A549 (cell line): ENCODE measurements around the gene ELOVL2. TPM values are rescaled to one million over a fixed set of nuclear protein-coding genes. Genes with fewer than 3 reads are reported as not detected.

ENCODE experiments used
- ATAC-seq, 2 experiments: fragments of 200-7000 bp in 1 of 2; fragments of >200 bp in 1 of 2; cut with Nextera tagmentation in 1 of 2; cut with Tn5 transposase in 1 of 2; 3 replicates each; pipeline versions ENCODE4 v1.8.0 to v1.9.1; 2018 to 2020; ENCODE audit warnings: mild to moderate bottlenecking in 1 of 2, moderate library complexity in 1 of 2
- CTCF ChIA-PET: fragments of 300-600 bp; sonication (Branson Sonifier 250); formaldehyde crosslinking; extraction: SDS; loops from one replicate; lab custom pipeline; 2021; ENCODE audit warnings: antibody characterized with exemption, inconsistent platforms; lab: Yijun Ruan, JAX
- POLR2A ChIA-PET: fragments of 350-600 bp; formaldehyde crosslinking; extraction: SDS; loops from one replicate; lab custom pipeline; 2021; ENCODE audit warnings: antibody characterized with exemption, inconsistent platforms; lab: Yijun Ruan, JAX
- DNase-seq, 2 experiments: peaks; one replicate each; pipeline versions ENCODE4 v3.0.0 to v3.0.0-alpha.2; 2011 to 2016; ENCODE audit warnings: low read depth in 1 of 2, low spot score in 1 of 2
- FAIRE-seq: peaks from 2 replicates; lab custom pipeline; 2011; peaks lifted over from hg19 to GRCh38; lab: Jason Lieb, UNC
- H3K27ac ChIP-seq, 2 experiments: fragments of >200 bp; sonication (Bioruptor Twin); formaldehyde crosslinking; 3 replicates each; pipeline ENCODE4 v1.5.1; 2016 to 2017
- H3K4me1 ChIP-seq: fragments of >200 bp; sonication (Bioruptor Twin); formaldehyde crosslinking; 3 replicates; pipeline ENCODE4 v1.6.1; 2016
- H3K4me2 ChIP-seq: fragments of >200 bp; sonication (Bioruptor Twin); formaldehyde crosslinking; 3 replicates; pipeline ENCODE4 v1.6.1; 2016
- H3K4me3 ChIP-seq: fragments of >200 bp; sonication (Bioruptor Twin); formaldehyde crosslinking; 3 replicates; pipeline ENCODE4 v1.5.1; 2016
- H3K9me3 ChIP-seq: fragments of >200 bp; sonication (Bioruptor Twin); formaldehyde crosslinking; 3 replicates; pipeline ENCODE4 v1.6.1; 2016
- BHLHE40 ChIP-seq: IDR thresholded peaks from 2 replicates; pipeline ENCODE4 v1.6.1; 2012; ENCODE audit warnings: low read depth, low read length, inconsistent platforms
- CBX2 ChIP-seq: fragments of 200-600 bp; sonication (generic); IDR thresholded peaks from 2 replicates; pipeline ENCODE4 v1.6.1; 2016; ENCODE audit warnings: low read depth, mild to moderate bottlenecking, borderline replicate concordance
- CBX8 ChIP-seq: fragments of 200-600 bp; sonication (generic); IDR thresholded peaks from 2 replicates; pipeline ENCODE4 v1.6.1; 2016
- EP300 ChIP-seq, 2 experiments: fragments of >200 bp; sonication (Bioruptor Twin); formaldehyde crosslinking; IDR thresholded peaks; 2 replicates in 1 of 2; 3 replicates in 1 of 2; pipeline ENCODE4 v1.6.1; 2016 to 2017
- ESRRA ChIP-seq: fragments of 150-350 bp; IDR thresholded peaks from 2 replicates; pipeline ENCODE4 v1.6.1; 2014; ENCODE audit warnings: mild to moderate bottlenecking, low read length, borderline replicate concordance
- FOSB ChIP-seq: fragments of 250-450 bp; sonication (Bioruptor Pico); IDR thresholded peaks from 2 replicates; pipeline ENCODE4 v1.5.0; 2020; ENCODE audit warnings: mild to moderate bottlenecking, moderate library complexity
- FOSL2 ChIP-seq, 2 experiments: fragments of 450-650 bp in 1 of 2; fragments of >200 bp in 1 of 2; sonication (Bioruptor Twin) in 1 of 2; formaldehyde crosslinking; IDR thresholded peaks; 2 replicates each; pipeline versions ENCODE4 v1.5.0 to v1.6.1; 2016 to 2020; ENCODE audit warnings: mild to moderate bottlenecking in 1 of 2, moderate library complexity in 1 of 2
- GATA3 ChIP-seq: IDR thresholded peaks from 2 replicates; pipeline ENCODE4 v1.6.1; 2012; ENCODE audit warnings: borderline replicate concordance
- HDAC2 ChIP-seq: fragments of 200-600 bp; sonication (generic); IDR thresholded peaks from 2 replicates; pipeline ENCODE4 v1.6.1; 2016
- JUN ChIP-seq, 2 experiments: fragments of >200 bp; sonication (Bioruptor Twin); formaldehyde crosslinking; IDR thresholded peaks; 2 replicates in 1 of 2; 3 replicates in 1 of 2; pipeline ENCODE4 v1.6.1; 2016 to 2017
- KDM5A ChIP-seq: fragments of 200-600 bp; sonication (generic); IDR thresholded peaks from 2 replicates; pipeline ENCODE4 v1.6.1; 2016; ENCODE audit warnings: antibody characterized with exemption, mild to moderate bottlenecking
- MAFK ChIP-seq: fragments of 450-650 bp; IDR thresholded peaks from 2 replicates; pipeline ENCODE4 v1.6.1; 2014; ENCODE audit not compliant: partially characterized antibody
- MYC ChIP-seq: IDR thresholded peaks from 2 replicates; pipeline ENCODE4 v1.6.1; 2012; ENCODE audit warnings: mild to moderate bottlenecking, inconsistent platforms, low read length, improper control_type of control experiment, borderline replicate concordance
- NPAS2 ChIP-seq: fragments of 250-450 bp; sonication (Bioruptor Pico); IDR thresholded peaks from 2 replicates; pipeline ENCODE4 v1.8.0; 2022; ENCODE audit warnings: mild to moderate bottlenecking, moderate library complexity, borderline replicate concordance
- NR3C1 ChIP-seq: fragments of >200 bp; sonication (Bioruptor Twin); formaldehyde crosslinking; IDR thresholded peaks from 3 replicates; pipeline ENCODE4 v1.6.1; 2017
- POLR2A ChIP-seq: IDR thresholded peaks from 2 replicates; pipeline ENCODE4 v1.6.1; 2012; ENCODE audit warnings: mild to moderate bottlenecking, low read length
- POLR2AphosphoS2 ChIP-seq: conservative IDR thresholded peaks from 2 replicates; pipeline ENCODE4 v1.6.1; 2012; ENCODE audit warnings: low read length, improper control_type of control experiment, inconsistent platforms
- RARB ChIP-seq: fragments of 250-450 bp; sonication (Bioruptor Pico); IDR thresholded peaks from 2 replicates; pipeline ENCODE4 v1.8.0; 2021; ENCODE audit warnings: mild to moderate bottlenecking, moderate library complexity
- RCOR1 ChIP-seq: fragments of 150-350 bp; IDR thresholded peaks from 2 replicates; pipeline ENCODE4 v1.6.1; 2014; ENCODE audit warnings: antibody characterized with exemption, low read length, low read depth
- RNF2 ChIP-seq: fragments of 200-600 bp; sonication (generic); IDR thresholded peaks from 2 replicates; pipeline ENCODE4 v1.6.1; 2016; ENCODE audit warnings: low read depth, mild to moderate bottlenecking, antibody characterized with exemption, moderate library complexity, borderline replicate concordance
- SREBF2 ChIP-seq: fragments of 450-650 bp; IDR thresholded peaks from 2 replicates; pipeline ENCODE4 v1.6.1; 2014; ENCODE audit warnings: mild to moderate bottlenecking, moderate library complexity
- ZFP36 ChIP-seq: fragments of 450-650 bp; IDR thresholded peaks from 2 replicates; pipeline ENCODE4 v1.6.1; 2014; ENCODE audit warnings: borderline replicate concordance; ENCODE audit not compliant: partially characterized antibody
- WGBS: methylation state at CpG from one replicate; pipeline ENCODE4 v1.1.6; 2017; ENCODE audit errors: missing lambda C conversion rate; 5-methylcytosine and 5-hydroxymethylcytosine counted together
- polyA plus RNA-seq, 4 experiments: library from polyadenylated mRNA; depleted of rRNA in 3 of 4; stranded (reverse); fragments of >200 nt; fragmentation: RNase III in 1 of 4; extraction: RNeasy Plus Mini Kit Qiagen cat#74134 plus additional on column Dnase treatment in 1 of 4; gene quantifications; 2 replicates in 3 of 4; 3 replicates in 1 of 4; pipeline ENCODE4 v1.2.3, GENCODE V29; 2011 to 2017
- TF ChIP-seq, protein P1 (sequence below): fragments of >200 bp; sonication (Bioruptor Twin); formaldehyde crosslinking; IDR thresholded peaks from 3 replicates; pipeline ENCODE4 v1.5.1; 2016
- TF ChIP-seq, protein P2 (sequence below): IDR thresholded peaks from 2 replicates; pipeline ENCODE4 v1.6.1; 2012
- TF ChIP-seq, protein P3 (sequence below): fragments of 150-350 bp; IDR thresholded peaks from 2 replicates; pipeline ENCODE4 v1.6.1; 2014; ENCODE audit warnings: low read depth, mild to moderate bottlenecking, low read length

The ELOVL2 gene
- polyA plus RNA-seq, 2 of the 4 experiments (the other 2 are of a cell fraction): 12.4 to 15.5 TPM

DNA sequence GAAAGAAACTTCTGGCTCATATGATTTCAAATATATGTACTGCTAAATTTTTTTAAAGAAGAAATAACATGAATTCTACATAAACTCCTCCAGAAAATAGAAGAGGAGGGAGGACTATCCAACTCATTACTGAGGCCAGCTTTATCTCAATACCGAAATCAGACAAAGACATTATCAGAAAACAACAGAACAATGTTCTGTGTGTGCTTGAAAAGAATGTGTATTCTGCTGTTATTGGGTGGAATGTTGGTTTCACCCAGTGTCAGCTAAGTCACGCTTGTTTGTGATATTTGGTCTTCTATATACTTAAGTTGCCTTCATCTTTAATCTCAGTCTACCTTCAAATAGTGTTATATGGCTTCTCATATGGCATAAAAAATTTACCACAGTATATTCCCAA is 18.6 kb upstream of the ELOVL2 start:
- ChIA-PET CTCF (interaction anchor here (1.3 to 1.6 kb wide), 2 partner anchors 109 to 111 kb away, joined by 6 to 7 read pairs; no protein-coding TSS in a partner anchor), POLR2A (no interaction called here)
- Histone ChIP-seq H3K4me1 (0 out of 3 replicates have a peak, but pooled peaks cover 1% of the 10 kb centered on the region), H3K4me3 (no peak overlapping the region), H3K9me3 (no peaks in the 10 kb centered on the region), H3K4me2 (no peak overlapping the region), H3K27ac (no peak overlapping the region)
- ATAC-seq (no peak), FAIRE-seq (no peak), DNase-seq (no peak)
- 92% methylated on average over 2 of the region's 2 CpGs for WGBS
- no peak for TF ChIP-seq MYC
- no peak for TF ChIP-seq FOSL2 (IDR thresholded peaks at IDR 0.05)
- TF ChIP-seq FOSL2 (CRISPR knock-in tag; IDR thresholded peaks at IDR 0.05): no peak
- TF ChIP-seq, protein P1, sequence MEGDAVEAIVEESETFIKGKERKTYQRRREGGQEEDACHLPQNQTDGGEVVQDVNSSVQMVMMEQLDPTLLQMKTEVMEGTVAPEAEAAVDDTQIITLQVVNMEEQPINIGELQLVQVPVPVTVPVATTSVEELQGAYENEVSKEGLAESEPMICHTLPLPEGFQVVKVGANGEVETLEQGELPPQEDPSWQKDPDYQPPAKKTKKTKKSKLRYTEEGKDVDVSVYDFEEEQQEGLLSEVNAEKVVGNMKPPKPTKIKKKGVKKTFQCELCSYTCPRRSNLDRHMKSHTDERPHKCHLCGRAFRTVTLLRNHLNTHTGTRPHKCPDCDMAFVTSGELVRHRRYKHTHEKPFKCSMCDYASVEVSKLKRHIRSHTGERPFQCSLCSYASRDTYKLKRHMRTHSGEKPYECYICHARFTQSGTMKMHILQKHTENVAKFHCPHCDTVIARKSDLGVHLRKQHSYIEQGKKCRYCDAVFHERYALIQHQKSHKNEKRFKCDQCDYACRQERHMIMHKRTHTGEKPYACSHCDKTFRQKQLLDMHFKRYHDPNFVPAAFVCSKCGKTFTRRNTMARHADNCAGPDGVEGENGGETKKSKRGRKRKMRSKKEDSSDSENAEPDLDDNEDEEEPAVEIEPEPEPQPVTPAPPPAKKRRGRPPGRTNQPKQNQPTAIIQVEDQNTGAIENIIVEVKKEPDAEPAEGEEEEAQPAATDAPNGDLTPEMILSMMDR: no peak
- no peak for TF ChIP-seq RNF2
- TF ChIP-seq, all 56 proteins: peak for 0

DNA sequence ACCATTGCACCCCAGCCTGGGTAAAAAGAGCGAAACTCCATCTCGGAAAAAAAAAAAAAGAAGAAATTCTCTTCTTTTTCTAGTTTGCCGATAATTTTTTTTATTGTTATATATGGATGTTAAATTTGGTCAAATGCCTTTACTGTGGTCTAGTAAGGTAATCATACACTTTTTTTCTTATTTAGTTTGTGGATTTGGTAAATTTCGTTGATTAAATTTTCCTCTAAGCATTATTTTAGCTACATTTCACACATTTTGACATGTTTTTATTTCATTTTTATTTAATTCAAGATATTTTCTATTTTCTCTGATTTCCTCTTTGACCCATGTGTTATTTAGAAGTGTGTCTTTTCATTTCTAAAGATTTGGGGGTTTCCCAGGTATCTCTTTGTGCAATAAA is 18.0 kb upstream of the ELOVL2 start:
- DNase-seq (no peak), FAIRE-seq (no peak), ATAC-seq (no peak)
- ChIA-PET CTCF (interaction anchor here (1.3 to 1.4 kb wide), 2 partner anchors 108 to 110 kb away, joined by 5 to 7 read pairs; no protein-coding TSS in a partner anchor), POLR2A (no interaction called here)
- WGBS: 69% methylated on average over 4 of the region's 4 CpGs
- TF ChIP-seq SREBF2 (no peak), RARB (CRISPR knock-in tag) (no peak), EP300 (IDR thresholded peaks at IDR 0.05) (no peak), JUN (IDR thresholded peaks at IDR 0.05) (no peak), ZFP36 (no peak), CBX8 (no peak), FOSL2 (IDR thresholded peaks at IDR 0.05) (no peak), FOSL2 (CRISPR knock-in tag; IDR thresholded peaks at IDR 0.05) (no peak), MAFK (no peak), POLR2A (no peak), NR3C1 (no peak), FOSB (no peak), CBX2 (no peak), HDAC2 (no peak), POLR2AphosphoS2 (no peak), ESRRA (no peak), NPAS2 (no peak), KDM5A (no peak), RCOR1 (no peak)
- TF ChIP-seq, protein P2, sequence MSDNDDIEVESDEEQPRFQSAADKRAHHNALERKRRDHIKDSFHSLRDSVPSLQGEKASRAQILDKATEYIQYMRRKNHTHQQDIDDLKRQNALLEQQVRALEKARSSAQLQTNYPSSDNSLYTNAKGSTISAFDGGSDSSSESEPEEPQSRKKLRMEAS: no peak
- TF ChIP-seq, protein P3, sequence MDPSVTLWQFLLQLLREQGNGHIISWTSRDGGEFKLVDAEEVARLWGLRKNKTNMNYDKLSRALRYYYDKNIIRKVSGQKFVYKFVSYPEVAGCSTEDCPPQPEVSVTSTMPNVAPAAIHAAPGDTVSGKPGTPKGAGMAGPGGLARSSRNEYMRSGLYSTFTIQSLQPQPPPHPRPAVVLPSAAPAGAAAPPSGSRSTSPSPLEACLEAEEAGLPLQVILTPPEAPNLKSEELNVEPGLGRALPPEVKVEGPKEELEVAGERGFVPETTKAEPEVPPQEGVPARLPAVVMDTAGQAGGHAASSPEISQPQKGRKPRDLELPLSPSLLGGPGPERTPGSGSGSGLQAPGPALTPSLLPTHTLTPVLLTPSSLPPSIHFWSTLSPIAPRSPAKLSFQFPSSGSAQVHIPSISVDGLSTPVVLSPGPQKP: no peak
- H3K27ac ChIP-seq: no peak overlapping the region
- no peak overlapping the region for H3K4me3 ChIP-seq
- no peaks in the 10 kb centered on the region for H3K9me3 ChIP-seq
- H3K4me2 ChIP-seq: no peak overlapping the region
- no peaks in the 10 kb centered on the region for H3K4me1 ChIP-seq

DNA sequence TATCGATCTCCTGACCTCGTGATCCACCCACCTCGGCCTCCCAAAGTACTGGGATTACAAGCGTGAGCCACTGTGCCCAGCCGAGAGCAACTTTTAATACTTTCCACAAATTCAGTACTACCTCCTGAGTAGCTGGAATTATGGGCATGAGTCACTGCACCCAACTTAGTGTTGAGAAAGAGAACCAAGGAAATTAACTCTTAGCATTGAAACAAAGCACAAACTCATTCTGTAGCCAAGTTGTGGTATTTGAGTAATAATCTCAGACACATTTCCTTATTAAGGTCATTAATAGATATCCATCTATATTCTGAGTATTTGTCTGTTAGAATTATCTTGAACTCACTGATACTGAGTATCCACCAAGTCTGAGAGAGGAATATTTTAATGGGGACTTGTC is 14.3 kb upstream of the ELOVL2 start:
- ATAC-seq (no peak), DNase-seq (no peak)
- no peaks in the 10 kb centered on the region for H3K9me3 ChIP-seq
- WGBS: 92% methylated on average over 5 of the region's 5 CpGs
- no peak overlapping the region for H3K4me2 ChIP-seq
- no peak overlapping the region for H3K4me3 ChIP-seq
- no peak overlapping the region for H3K27ac ChIP-seq
- TF ChIP-seq BHLHE40 (no peak), MYC (no peak), GATA3 (no peak)
- TF ChIP-seq, all 56 proteins: peak for 0
- POLR2A ChIA-PET: no interaction called here
- peaks cover 18% of the 10 kb centered on the region for H3K4me1 ChIP-seq
- CTCF ChIA-PET: interaction anchor here (0.6 to 1.2 kb wide), 2 partner anchors 107 to 580 kb away, joined by 3 to 5 read pairs; no protein-coding TSS in a partner anchor
- no peak for FAIRE-seq
